H9 (cell line): Measurements from ENCODE around the gene ASB5. TPM values are rescaled to one million over a fixed set of nuclear protein-coding genes. Genes with fewer than 3 reads are reported as not detected.

ENCODE experiments used
- DNase-seq: peaks from one replicate; pipeline ENCODE4 v3.0.0-alpha.2; 2017
- H2AFZ ChIP-seq: one replicate; pipeline ENCODE4 v1.6.1; 2013; ENCODE audit warnings: mild to moderate bottlenecking, low read length, control low read depth, moderate library complexity
- H2AK5ac ChIP-seq: 2 replicates; pipeline ENCODE4 v1.6.1; 2013; ENCODE audit warnings: low read length, control low read depth, mixed read lengths; ENCODE audit not compliant: insufficient read length
- H2BK120ac ChIP-seq: one replicate; pipeline ENCODE4 v1.6.1; 2013; ENCODE audit warnings: low read depth, mild to moderate bottlenecking, low read length, control low read depth, inconsistent platforms; ENCODE audit not compliant: poor library complexity, severe bottlenecking
- H2BK12ac ChIP-seq: 2 replicates; pipeline ENCODE4 v1.6.1; 2013; ENCODE audit warnings: low read length, control low read depth, mixed read lengths, low read depth; ENCODE audit not compliant: insufficient read length
- H2BK15ac ChIP-seq: 2 replicates; pipeline ENCODE4 v1.6.1; 2013; ENCODE audit warnings: low read depth, low read length, control low read depth
- H2BK20ac ChIP-seq: one replicate; pipeline ENCODE4 v1.6.1; 2013; ENCODE audit warnings: low read depth, mild to moderate bottlenecking, low read length, control low read depth, inconsistent platforms; ENCODE audit not compliant: poor library complexity, severe bottlenecking
- H2BK5ac ChIP-seq: 2 replicates; pipeline ENCODE4 v1.6.1; 2013; ENCODE audit warnings: low read length, control low read depth, mixed read lengths; ENCODE audit not compliant: insufficient read length
- H3K14ac ChIP-seq: 2 replicates; pipeline ENCODE4 v1.6.1; 2013; ENCODE audit warnings: low read length, control low read depth; ENCODE audit not compliant: insufficient read depth
- H3K18ac ChIP-seq: 2 replicates; pipeline ENCODE4 v1.6.1; 2013; ENCODE audit warnings: low read depth, mild to moderate bottlenecking, mixed read lengths, low read length, control low read depth; ENCODE audit not compliant: insufficient read length
- H3K23ac ChIP-seq: 2 replicates; pipeline ENCODE4 v1.6.1; 2013; ENCODE audit warnings: low read length, control low read depth, mixed read lengths, low read depth; ENCODE audit not compliant: insufficient read length
- H3K23me2 ChIP-seq: 2 replicates; pipeline ENCODE4 v1.6.1; 2013; ENCODE audit warnings: low read depth, mild to moderate bottlenecking, mixed read lengths, low read length, control low read depth; ENCODE audit not compliant: insufficient read length, poor library complexity, severe bottlenecking
- H3K27ac ChIP-seq: 2 replicates; pipeline ENCODE4 v1.5.1; 2013; ENCODE audit warnings: low read length, control low read depth, mixed read lengths, low read depth; ENCODE audit not compliant: insufficient read length
- H3K27me3 ChIP-seq: 2 replicates; pipeline ENCODE4 v1.6.1; 2013; ENCODE audit warnings: low read length, control low read depth, inconsistent platforms; ENCODE audit not compliant: insufficient read depth
- H3K4ac ChIP-seq: 2 replicates; pipeline ENCODE4 v1.6.1; 2013; ENCODE audit warnings: low read depth, mild to moderate bottlenecking, control low read depth, inconsistent platforms, low read length, moderate library complexity
- H3K4me1 ChIP-seq: 2 replicates; pipeline ENCODE4 v1.6.1; 2013; ENCODE audit warnings: low read length, control low read depth, inconsistent platforms; ENCODE audit not compliant: insufficient read depth
- H3K4me2 ChIP-seq: 2 replicates; pipeline ENCODE4 v1.6.1; 2013; ENCODE audit warnings: low read length, control low read depth, mixed read lengths; ENCODE audit not compliant: insufficient read length, insufficient read depth
- H3K56ac ChIP-seq: 2 replicates; pipeline ENCODE4 v1.6.1; 2013; ENCODE audit warnings: low read depth, mild to moderate bottlenecking, mixed read lengths, low read length, control low read depth; ENCODE audit not compliant: insufficient read length
- H3K79me1 ChIP-seq: 2 replicates; pipeline ENCODE4 v1.6.1; 2013; ENCODE audit warnings: low read depth, mild to moderate bottlenecking, moderate library complexity, low read length, control low read depth, inconsistent platforms; ENCODE audit not compliant: insufficient read depth, poor library complexity, severe bottlenecking
- H3K79me2 ChIP-seq: 2 replicates; pipeline ENCODE4 v1.6.1; 2013; ENCODE audit warnings: low read length, control low read depth, inconsistent platforms; ENCODE audit not compliant: insufficient read depth
- H3K9ac ChIP-seq: 2 replicates; pipeline ENCODE4 v1.6.1; 2013; ENCODE audit warnings: low read length, control low read depth, mixed read lengths; ENCODE audit not compliant: insufficient read length; ENCODE audit errors: extremely low read depth
- H3K9me3 ChIP-seq: one replicate; pipeline ENCODE4 v1.6.1; 2013; ENCODE audit warnings: low read depth, low read length, inconsistent platforms; ENCODE audit not compliant: control insufficient read depth
- H3T11ph ChIP-seq: one replicate; pipeline ENCODE4 v1.6.1; 2013; ENCODE audit warnings: mild to moderate bottlenecking, low read length, control low read depth, inconsistent platforms
- H4K20me1 ChIP-seq: one replicate; pipeline ENCODE4 v1.6.1; 2013; ENCODE audit not compliant: control insufficient read depth, insufficient read length, insufficient read depth
- H4K5ac ChIP-seq: 2 replicates; pipeline ENCODE4 v1.6.1; 2013; ENCODE audit warnings: low read depth, mild to moderate bottlenecking, mixed read lengths, low read length, control low read depth; ENCODE audit not compliant: insufficient read length
- H4K8ac ChIP-seq: replicated peaks from 2 replicates; pipeline ENCODE4 v1.6.1; 2013; ENCODE audit warnings: low read length, control low read depth, mixed read lengths, low read depth; ENCODE audit not compliant: insufficient read length
- H4K91ac ChIP-seq: 2 replicates; pipeline ENCODE4 v1.6.1; 2013; ENCODE audit warnings: low read depth, mild to moderate bottlenecking, moderate library complexity, mixed read lengths, low read length, control low read depth; ENCODE audit not compliant: insufficient read length
- H3K27ac Mint-ChIP-seq, 3 experiments: 2 replicates in 2 of 3; 3 replicates in 1 of 3; pipeline ENCODE4 v1.8.0; 2020 to 2021; ENCODE audit warnings: mixed read lengths in 3 of 3, mild to moderate bottlenecking in 1 of 3, moderate library complexity in 1 of 3
- H3K27me3 Mint-ChIP-seq: 2 replicates; pipeline ENCODE4 v1.8.0; 2021; ENCODE audit warnings: low read depth, mild to moderate bottlenecking, moderate library complexity, mixed read lengths
- H3K36me3 Mint-ChIP-seq, 3 experiments: 2 replicates in 2 of 3; 3 replicates in 1 of 3; pipeline ENCODE4 v1.8.0; 2020 to 2021; ENCODE audit warnings: low read depth in 3 of 3, mixed read lengths in 3 of 3; ENCODE audit not compliant: insufficient read depth in 1 of 3
- H3K4me1 Mint-ChIP-seq, 2 experiments: 2 replicates each; pipeline ENCODE4 v1.8.0; 2020; ENCODE audit warnings: mixed read lengths in 2 of 2
- H3K4me3 Mint-ChIP-seq, 2 experiments: 2 replicates in 1 of 2; 3 replicates in 1 of 2; pipeline ENCODE4 v1.8.0; 2020 to 2021; ENCODE audit warnings: mild to moderate bottlenecking in 2 of 2, mixed read lengths in 2 of 2, moderate library complexity in 1 of 2
- H3K9me3 Mint-ChIP-seq, 2 experiments: 2 replicates in 1 of 2; 3 replicates in 1 of 2; pipeline ENCODE4 v1.8.0; 2020; ENCODE audit warnings: mild to moderate bottlenecking in 2 of 2, mixed read lengths in 2 of 2, moderate library complexity in 1 of 2
- CTCF ChIP-seq: fragments of 200-600 bp; sonication (generic); conservative IDR thresholded peaks from 3 replicates; pipeline ENCODE4 v1.8.0; 2021; ENCODE audit warnings: antibody characterized with exemption, mild to moderate bottlenecking
- WGBS: extraction: QIAGEN DNeasy Blood & Tissue Kit; methylation state at CpG from one replicate; pipeline ENCODE4 v1.1.7; 2013; ENCODE audit warnings: missing lambda C conversion rate, low lambda C conversion rate, mixed read lengths; ENCODE audit not compliant: insufficient read length; ENCODE audit errors: extremely low coverage; 5-methylcytosine and 5-hydroxymethylcytosine counted together
- total RNA-seq: library from RNA; stranded (reverse); gene quantifications from 2 replicates; pipeline ENCODE4 v1.2.1, GENCODE V29; 2021

ASB5 gene
- total RNA-seq, 1 experiment from 2014 or later: not detected

- Mint-ChIP-seq H3K36me3 (no peaks in the 10 kb centered on the region), H3K9me3 (no peaks in the 10 kb centered on the region), H3K4me1 (peaks cover 30 to 37% of the 10 kb centered on the region in 2 experiments), H3K27me3 (no peaks in the 10 kb centered on the region), H3K27ac (no peak overlapping the region), H3K4me3 (no peak overlapping the region)
- H2BK15ac ChIP-seq: no peak overlapping the region
- no peak overlapping the region for H3K27ac ChIP-seq
- H3K56ac ChIP-seq: no peak overlapping the region
- no peak overlapping the region for H2BK120ac ChIP-seq
- H2BK20ac ChIP-seq: no peak overlapping the region
- DNase-seq: no peak
- H4K20me1 ChIP-seq: no peaks in the 10 kb centered on the region
- no peak overlapping the region for H3T11ph ChIP-seq
- no peak overlapping the region for H3K18ac ChIP-seq
- H2AFZ ChIP-seq: no peak overlapping the region
- H3K14ac ChIP-seq: no peak overlapping the region
- no peak overlapping the region for H3K23ac ChIP-seq
- no peaks in the 10 kb centered on the region for H3K9me3 ChIP-seq
- no peak overlapping the region for H2BK5ac ChIP-seq
- no peak for TF ChIP-seq CTCF
- WGBS: no CpG with 5 or more reads among the region's 2 CpGs
- H2BK12ac ChIP-seq: no peak overlapping the region
- H4K5ac ChIP-seq: no peak overlapping the region
- no peaks in the 10 kb centered on the region for H3K23me2 ChIP-seq
- peaks cover 3% of the 10 kb centered on the region for H3K4me1 ChIP-seq
- no peak overlapping the region for H4K91ac ChIP-seq
- no peaks in the 10 kb centered on the region for H3K27me3 ChIP-seq
- no peak overlapping the region for H4K8ac ChIP-seq
- H2AK5ac ChIP-seq: no peak overlapping the region
- no peaks in the 10 kb centered on the region for H3K79me1 ChIP-seq
- no peak overlapping the region for H3K4me2 ChIP-seq
- H3K79me2 ChIP-seq: no peaks in the 10 kb centered on the region
- H3K9ac ChIP-seq: no peak overlapping the region
- no peak overlapping the region for H3K4ac ChIP-seq
Observed at GRCh38 chr4:176187624-176188023, 81.4 kb downstream of the ASB5 start.
